NCI-H82 treated with DMSO at 0.1 percent for 48 hours (cell line): ENCODE data around the gene CAPN5.

Experiments used
- DNase-seq: peaks from one replicate; lab custom pipeline; 2025; ENCODE audit not compliant: unreplicated experiment; lab: John Stamatoyannopoulos, UW

Gene CAPN5

GRCh38 chr11:77063861-77064260, 2.9 kb upstream of the CAPN5 start:
- no peak for DNase-seq

GRCh38 chr11:77064648-77065217, 2.0 kb upstream of the CAPN5 start:
- DNase-seq = no peak

- DNase-seq = no peak
Observed at GRCh38 chr11:77065878-77066228, 918 bp upstream of the CAPN5 start.

- DNase-seq = no peak
Observed at GRCh38 chr11:77067861-77068443, 1.2 kb downstream of the CAPN5 start.

GRCh38 chr11:77068457-77069335, 1.9 kb downstream of the CAPN5 start:
- DNase-seq = no peak

GRCh38 chr11:77069336-77069968, 2.7 kb downstream of the CAPN5 start:
- DNase-seq = no peak

- DNase-seq = no peak
Observed at GRCh38 chr11:77069969-77070582, 3.3 kb downstream of the CAPN5 start.

- DNase-seq = no peak
Observed at GRCh38 chr11:77071077-77071476, 4.3 kb downstream of the CAPN5 start.

- no peak for DNase-seq
Observed at GRCh38 chr11:77071671-77072605, 5.2 kb downstream of the CAPN5 start.

GRCh38 chr11:77072851-77073327, 6.1 kb downstream of the CAPN5 start:
- no peak for DNase-seq

- peak; percentile 9 for DNase-seq
Observed at GRCh38 chr11:77073328-77074001, 6.7 kb downstream of the CAPN5 start.

- no peak for DNase-seq
Observed at GRCh38 chr11:77074205-77074604, 7.4 kb downstream of the CAPN5 start.

- DNase-seq = no peak
Observed at GRCh38 chr11:77074626-77075221, 8.0 kb downstream of the CAPN5 start.

- no peak for DNase-seq
Observed at GRCh38 chr11:77075425-77075905, 8.7 kb downstream of the CAPN5 start.

- DNase-seq = no peak
Observed at GRCh38 chr11:77079666-77080065, 12.9 kb downstream of the CAPN5 start.

GRCh38 chr11:77080643-77081210, 14.0 kb downstream of the CAPN5 start:
- no peak for DNase-seq

GRCh38 chr11:77081381-77081851, 14.6 kb downstream of the CAPN5 start:
- no peak for DNase-seq

- DNase-seq = no peak
Observed at GRCh38 chr11:77081976-77082836, 15.4 kb downstream of the CAPN5 start.
